ENCODE results near the gene VPS37C. TPM values are rescaled to one million over a fixed set of nuclear protein-coding genes. Genes with fewer than 3 reads are reported as not detected.

The VPS37C gene
- total RNA-seq, 4 donors from 2014 or later = 8.6 to 23.3 (median 20.5) TPM

DNA sequence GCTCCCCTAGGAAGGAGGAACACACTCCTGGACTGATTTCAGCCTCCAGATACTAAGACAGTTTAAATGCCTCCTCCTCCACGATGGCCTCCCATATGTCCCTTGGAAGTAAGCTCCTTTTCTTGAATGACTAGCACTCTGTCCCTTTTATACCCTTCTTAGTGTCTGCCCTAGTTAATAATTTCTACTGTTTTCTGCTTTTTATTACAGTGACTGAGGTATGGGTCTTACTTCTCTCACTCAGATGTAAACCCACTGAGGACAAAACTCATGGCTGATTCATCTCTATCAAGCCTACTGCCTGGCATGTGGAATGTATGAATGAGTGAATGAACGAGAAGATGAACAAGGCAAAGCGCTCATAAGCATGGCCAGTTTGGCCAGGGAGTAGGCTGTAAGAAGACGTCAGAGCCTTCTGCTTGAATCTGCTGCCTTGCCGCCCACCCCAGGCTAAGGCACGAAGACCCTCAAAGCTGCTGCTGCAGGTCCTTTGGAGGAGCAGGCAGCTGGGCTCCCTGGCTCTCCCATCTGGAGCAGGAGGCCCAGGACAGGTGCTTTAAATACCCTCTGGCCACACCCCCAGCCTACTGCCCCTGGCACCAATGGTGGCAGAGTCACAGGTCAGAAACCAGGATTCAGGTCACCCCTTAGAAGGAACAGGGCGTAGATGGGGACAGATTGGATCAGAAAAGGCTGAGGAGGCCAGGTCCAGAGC, 33.9 kb upstream of the VPS37C start:
- Histone ChIP-seq H3K27me3 (peaks cover 7% of the 10 kb centered on the region), H3K4me3 (no peak overlapping the region), H3K36me3 (no peaks in the 10 kb centered on the region), H3K4me1 (no peaks in the 10 kb centered on the region), H3K27ac (no peak overlapping the region), H3K9me3 (peaks cover 0 to 3% of the 10 kb centered on the region in 2 donors)
- in situ Hi-C loops (cut with MboI; ENCODE audit: low pct_ligation_motif_present in 1 of 4, low pct_unique_long_range_greater_than_20kb in 1 of 4, low sequenced_read_pairs in 3 of 4) = loop anchor here in 1 of 4 donors (25.0 kb wide), 1 partner anchor 358 kb away; the partner anchor contains the start of gene CCDC86
- no peak for DNase-seq
- 0 to 66% methylated on average over 1 to 7 of the region's 7 CpGs for WGBS, 2 donors (ENCODE audit: low coverage in 1 of 2)
- intact Hi-C loops (cut with DNase I; ENCODE audit: low total_unique reads) = no loop called here
- TF ChIP-seq EP300 (IDR thresholded peaks at IDR 0.05; ENCODE audit: low read depth) (no peak), POLR2A (IDR thresholded peaks at IDR 0.05) (no peak), POLR2AphosphoS5 (IDR thresholded peaks at IDR 0.05) (no peak)
- TF ChIP-seq, protein P1, sequence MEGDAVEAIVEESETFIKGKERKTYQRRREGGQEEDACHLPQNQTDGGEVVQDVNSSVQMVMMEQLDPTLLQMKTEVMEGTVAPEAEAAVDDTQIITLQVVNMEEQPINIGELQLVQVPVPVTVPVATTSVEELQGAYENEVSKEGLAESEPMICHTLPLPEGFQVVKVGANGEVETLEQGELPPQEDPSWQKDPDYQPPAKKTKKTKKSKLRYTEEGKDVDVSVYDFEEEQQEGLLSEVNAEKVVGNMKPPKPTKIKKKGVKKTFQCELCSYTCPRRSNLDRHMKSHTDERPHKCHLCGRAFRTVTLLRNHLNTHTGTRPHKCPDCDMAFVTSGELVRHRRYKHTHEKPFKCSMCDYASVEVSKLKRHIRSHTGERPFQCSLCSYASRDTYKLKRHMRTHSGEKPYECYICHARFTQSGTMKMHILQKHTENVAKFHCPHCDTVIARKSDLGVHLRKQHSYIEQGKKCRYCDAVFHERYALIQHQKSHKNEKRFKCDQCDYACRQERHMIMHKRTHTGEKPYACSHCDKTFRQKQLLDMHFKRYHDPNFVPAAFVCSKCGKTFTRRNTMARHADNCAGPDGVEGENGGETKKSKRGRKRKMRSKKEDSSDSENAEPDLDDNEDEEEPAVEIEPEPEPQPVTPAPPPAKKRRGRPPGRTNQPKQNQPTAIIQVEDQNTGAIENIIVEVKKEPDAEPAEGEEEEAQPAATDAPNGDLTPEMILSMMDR (IDR thresholded peaks at IDR 0.05) = no peak

DNA sequence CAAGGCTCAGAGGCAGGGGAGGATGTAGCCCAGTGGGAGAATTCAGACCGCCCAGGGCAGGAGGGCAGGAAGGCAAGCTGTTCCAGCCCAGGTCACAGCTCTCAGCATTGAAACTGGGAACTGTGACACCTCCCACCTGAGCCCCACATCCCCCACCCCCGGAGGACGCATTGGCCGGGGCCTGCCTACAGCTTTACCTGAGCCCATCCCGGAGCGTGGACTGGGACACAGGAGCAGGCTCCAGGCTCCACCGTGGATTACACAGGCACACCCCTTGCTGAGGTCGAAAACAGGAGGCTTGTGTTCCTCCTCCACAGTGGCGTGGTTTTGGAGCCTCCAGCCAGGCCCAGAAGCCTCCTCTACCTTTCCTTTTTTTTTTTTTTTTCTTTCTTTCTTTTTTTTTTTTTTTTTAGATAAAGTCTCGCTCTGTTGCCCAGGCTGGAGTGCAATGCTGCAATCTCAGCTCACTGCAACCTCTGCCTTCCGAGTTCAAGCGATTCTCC, 33.0 kb upstream of the VPS37C start:
- Histone ChIP-seq H3K9me3 (peaks cover 0 to 3% of the 10 kb centered on the region in 2 donors), H3K27ac (no peak overlapping the region), H3K4me3 (no peak overlapping the region), H3K27me3 (peaks cover 7% of the 10 kb centered on the region), H3K36me3 (no peaks in the 10 kb centered on the region), H3K4me1 (no peaks in the 10 kb centered on the region)
- 60 to 75% methylated on average over 1 to 12 of the region's 12 CpGs for WGBS, 2 donors (ENCODE audit: low coverage in 1 of 2)
- no peak for DNase-seq
- in situ Hi-C loops (cut with MboI; ENCODE audit: low pct_ligation_motif_present in 1 of 4, low pct_unique_long_range_greater_than_20kb in 1 of 4, low sequenced_read_pairs in 3 of 4) = loop anchor here in 1 of 4 donors (25.0 kb wide), 1 partner anchor 357 kb away; the partner anchor contains the start of gene CCDC86
- intact Hi-C loops (cut with DNase I; ENCODE audit: low total_unique reads) = no loop called here
- TF ChIP-seq EP300 (IDR thresholded peaks at IDR 0.05; ENCODE audit: low read depth) = no peak
- TF ChIP-seq POLR2AphosphoS5 (IDR thresholded peaks at IDR 0.05) = no peak
- no peak for TF ChIP-seq POLR2A (IDR thresholded peaks at IDR 0.05)
- TF ChIP-seq, protein P1 (IDR thresholded peaks at IDR 0.05) = no peak

DNA sequence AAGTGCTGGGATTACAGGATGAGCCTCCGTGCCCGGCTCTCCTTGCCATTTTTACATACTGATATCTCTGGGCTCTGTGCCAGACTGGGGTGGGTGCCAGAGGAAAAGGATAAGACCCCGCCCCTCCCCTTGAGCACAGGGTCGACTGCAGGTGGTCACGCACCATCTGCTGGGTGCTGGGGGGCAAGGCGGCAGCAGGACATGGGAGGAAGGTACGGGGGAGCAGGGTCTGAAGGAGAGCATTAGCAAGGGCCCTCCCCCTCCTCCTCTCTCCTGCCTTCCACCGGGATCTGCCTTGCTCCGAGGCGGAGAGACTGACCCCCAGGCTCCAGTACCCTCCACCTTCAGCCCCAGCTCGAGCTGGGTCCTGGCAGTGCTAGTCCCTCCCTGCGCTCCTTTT, 32.4 kb upstream of the VPS37C start:
- peaks cover 10% of the 10 kb centered on the region for H3K27me3 ChIP-seq
- WGBS, 2 donors (ENCODE audit: low coverage in 1 of 2) = 48% methylated on average over 12 of the region's 12 CpGs; no CpG with 5 or more reads in 1 of the 2 donors
- H3K4me1 ChIP-seq = no peaks in the 10 kb centered on the region
- intact Hi-C loops (cut with DNase I; ENCODE audit: low total_unique reads) (no loop called here), in situ Hi-C loops (cut with MboI; ENCODE audit: low pct_ligation_motif_present in 1 of 4, low pct_unique_long_range_greater_than_20kb in 1 of 4, low sequenced_read_pairs in 3 of 4) (loop anchor here in 1 of 4 donors (25.0 kb wide), 1 partner anchor 356 kb away; the partner anchor contains the start of gene CCDC86)
- H3K27ac ChIP-seq = no peak overlapping the region
- H3K36me3 ChIP-seq = no peaks in the 10 kb centered on the region
- H3K4me3 ChIP-seq = no peak overlapping the region
- TF ChIP-seq, protein P1 (IDR thresholded peaks at IDR 0.05) = no peak
- TF ChIP-seq POLR2A (IDR thresholded peaks at IDR 0.05) = no peak
- TF ChIP-seq EP300 (IDR thresholded peaks at IDR 0.05; ENCODE audit: low read depth) = no peak
- no peak for TF ChIP-seq POLR2AphosphoS5 (IDR thresholded peaks at IDR 0.05)
- DNase-seq = no peak
- no peaks in the 10 kb centered on the region for H3K9me3 ChIP-seq

DNA sequence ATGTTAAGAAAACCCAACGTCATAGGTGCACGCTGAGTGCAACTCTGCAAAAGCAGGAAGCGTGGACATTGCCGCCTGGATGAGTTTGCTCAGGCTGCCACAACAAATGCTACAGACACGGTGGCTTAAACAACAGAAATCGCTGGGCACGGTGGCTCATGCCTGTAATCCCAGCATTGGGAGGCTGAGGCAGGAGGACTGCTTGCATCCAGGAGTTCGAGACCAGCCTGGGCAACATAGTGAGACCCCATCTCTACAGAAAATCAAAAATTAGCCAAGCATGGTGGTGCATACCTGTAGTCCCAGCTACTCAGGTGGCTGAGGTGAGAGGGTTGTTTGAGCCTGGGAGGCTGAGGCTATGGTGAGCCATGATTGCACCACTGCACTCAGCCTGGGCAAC, 28.7 kb upstream of the VPS37C start:
- Histone ChIP-seq H3K36me3 (no peaks in the 10 kb centered on the region), H3K9me3 (no peaks in the 10 kb centered on the region), H3K27ac (no peak overlapping the region), H3K4me1 (no peaks in the 10 kb centered on the region), H3K27me3 (peaks cover 3% of the 10 kb centered on the region), H3K4me3 (no peak overlapping the region)
- DNase-seq = no peak
- in situ Hi-C loops (cut with MboI; ENCODE audit: low pct_ligation_motif_present in 1 of 4, low pct_unique_long_range_greater_than_20kb in 1 of 4, low sequenced_read_pairs in 3 of 4) = loop anchor here in 1 of 4 donors (25.0 kb wide), 1 partner anchor 353 kb away; the partner anchor contains the start of gene CCDC86
- WGBS, 2 donors (ENCODE audit: low coverage in 1 of 2) = 77% methylated on average over 8 of the region's 8 CpGs; no CpG with 5 or more reads in 1 of the 2 donors
- intact Hi-C loops (cut with DNase I; ENCODE audit: low total_unique reads) = loop anchor here (5.0 kb wide), 2 partner anchors 63 to 363 kb away; no protein-coding TSS in a partner anchor
- no peak for TF ChIP-seq POLR2AphosphoS5 (IDR thresholded peaks at IDR 0.05)
- TF ChIP-seq POLR2A (IDR thresholded peaks at IDR 0.05) = no peak
- TF ChIP-seq, protein P1 (IDR thresholded peaks at IDR 0.05) = no peak
- no peak for TF ChIP-seq EP300 (IDR thresholded peaks at IDR 0.05; ENCODE audit: low read depth)

All from transverse colon (tissue), 4 donors.